Stimulated activated naive CD4-positive, alpha-beta T cell (primary cell): ENCODE measurements around the gene ADAMTS9.
"Not testable (repeated sequence)": the region's sequence is repeated elsewhere in the genome, so short reads cannot be mapped to it uniquely, and the experiment has no call there.

Source experiments
- DNase-seq, 6 experiments: peaks; one replicate each; lab custom pipeline; 2025; lab: John Stamatoyannopoulos, UW

ADAMTS9 gene

DNA sequence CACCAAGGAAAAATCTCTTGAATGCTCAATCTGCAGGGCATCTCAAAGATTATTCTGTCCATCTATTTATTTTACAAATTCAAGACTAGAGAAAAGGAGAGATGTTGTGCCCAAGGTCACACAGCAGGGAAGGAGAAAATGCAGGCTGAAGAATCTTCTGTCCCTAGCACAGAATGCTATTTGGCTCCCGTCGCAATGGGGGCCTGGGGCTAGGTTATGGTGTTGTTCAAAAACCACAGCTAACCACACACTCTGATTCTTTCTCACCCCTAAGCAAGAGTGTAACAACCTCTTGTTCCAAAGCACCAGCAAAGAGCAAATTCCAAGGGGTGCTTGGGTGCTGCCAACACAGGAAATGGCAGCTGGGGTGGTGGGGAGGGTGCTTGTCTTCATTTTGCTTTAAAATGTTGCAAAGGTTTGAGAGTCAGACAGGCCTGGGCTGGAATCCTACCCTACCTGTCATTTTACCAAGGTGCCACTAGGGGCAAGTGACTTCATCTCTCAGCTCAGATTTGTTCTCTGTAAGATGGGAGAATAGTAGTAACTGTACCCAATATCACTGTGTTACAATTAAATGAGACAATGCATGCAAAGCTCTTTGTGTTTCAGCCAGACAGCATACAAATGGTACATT lies 112.5 kb downstream of the ADAMTS9 start:
- no peak for DNase-seq

DNA sequence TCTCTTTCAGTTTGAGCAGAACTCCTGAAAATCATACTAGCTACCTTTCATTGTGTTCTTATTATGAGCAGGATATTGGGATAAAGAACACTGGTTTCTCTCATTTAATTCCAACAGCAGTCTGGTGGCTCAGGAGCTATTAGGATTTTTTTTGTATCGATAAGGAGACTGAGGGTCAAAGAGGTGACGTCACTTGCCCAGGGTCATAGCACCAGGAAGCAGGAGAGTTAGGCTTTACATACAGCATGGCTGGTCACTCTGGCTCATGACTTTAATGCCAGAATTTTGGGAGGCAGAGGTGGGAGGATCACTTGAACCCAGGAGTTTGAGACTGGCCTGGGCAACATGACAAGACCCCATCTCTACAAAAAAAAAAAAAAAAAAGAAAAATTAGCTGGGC lies 113.6 kb downstream of the ADAMTS9 start:
- no peak for DNase-seq

- no peak for DNase-seq
Observed at GRCh38 chr3:64571982-64572381, 115.8 kb downstream of the ADAMTS9 start.

DNA sequence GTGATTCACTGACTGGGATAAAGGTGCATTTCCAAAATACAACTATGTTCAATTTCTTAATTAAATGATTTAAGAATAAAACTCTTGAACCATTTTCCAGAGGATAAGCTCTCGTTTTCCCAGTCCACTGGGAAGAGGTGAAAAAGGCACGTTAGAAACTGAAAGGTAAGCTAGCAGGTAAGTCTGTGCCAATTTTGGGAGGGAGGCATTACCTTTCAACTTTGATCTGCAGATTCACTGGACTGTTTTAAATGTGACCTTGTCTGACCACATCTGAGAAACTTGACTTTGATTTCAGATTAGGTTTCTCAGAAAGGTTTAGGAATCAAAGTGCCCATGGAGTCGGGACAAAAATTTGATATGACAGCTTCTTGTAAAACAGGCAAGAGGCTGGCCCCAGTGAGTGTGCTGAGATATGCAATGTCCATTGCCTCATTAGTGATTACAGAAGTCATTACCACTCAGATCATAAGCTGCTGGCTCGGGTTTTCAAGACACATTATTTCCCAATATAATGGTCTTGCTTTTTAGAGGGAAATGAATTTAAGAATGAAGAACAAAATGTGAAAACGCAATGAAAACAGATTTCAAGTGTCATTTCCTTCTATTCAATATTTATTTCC lies 118.8 kb downstream of the ADAMTS9 start:
- DNase-seq: no peak

DNA sequence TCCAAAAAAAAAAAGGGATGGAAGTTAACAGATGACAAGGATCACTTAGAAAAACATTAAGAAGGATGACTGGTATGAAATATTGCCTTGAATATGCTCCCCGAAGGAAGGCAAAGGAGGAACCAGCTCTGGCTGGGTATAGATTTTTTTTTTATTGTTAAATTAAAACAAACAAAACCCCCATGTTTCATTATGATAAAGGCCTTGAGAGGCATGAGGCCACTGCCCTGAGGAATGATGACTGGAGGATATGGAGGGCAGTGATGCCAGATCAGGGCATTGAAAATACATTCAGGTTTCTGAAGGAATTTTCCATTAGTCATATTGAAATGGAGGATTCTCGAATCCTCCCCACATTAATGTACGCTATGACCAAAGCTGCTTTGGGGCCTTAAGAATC lies 120.9 kb downstream of the ADAMTS9 start:
- no peak for DNase-seq

DNA sequence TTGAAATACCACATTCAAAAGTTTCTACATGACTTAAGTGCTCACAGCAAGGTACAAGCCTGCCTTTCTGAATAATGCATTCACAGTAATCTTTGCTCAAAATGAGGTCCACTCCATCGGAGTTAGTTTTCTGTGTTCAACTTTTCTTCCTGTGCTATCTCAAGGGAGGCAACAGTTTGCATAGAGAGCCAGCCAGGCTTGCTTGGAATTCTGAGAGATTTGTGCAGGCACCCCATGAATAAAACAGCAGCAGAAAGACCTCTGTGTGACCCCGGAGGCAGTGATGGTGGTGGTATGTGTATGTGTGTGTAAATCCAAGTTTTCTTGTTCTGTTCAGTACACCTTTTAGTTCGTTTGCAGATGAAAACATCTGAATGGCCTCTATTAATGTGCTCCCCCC lies 124.0 kb downstream of the ADAMTS9 start:
- no peak for DNase-seq

GRCh38 chr3:64561868-64562267 lies 125.9 kb downstream of the ADAMTS9 start:
- DNase-seq: no peak

DNA sequence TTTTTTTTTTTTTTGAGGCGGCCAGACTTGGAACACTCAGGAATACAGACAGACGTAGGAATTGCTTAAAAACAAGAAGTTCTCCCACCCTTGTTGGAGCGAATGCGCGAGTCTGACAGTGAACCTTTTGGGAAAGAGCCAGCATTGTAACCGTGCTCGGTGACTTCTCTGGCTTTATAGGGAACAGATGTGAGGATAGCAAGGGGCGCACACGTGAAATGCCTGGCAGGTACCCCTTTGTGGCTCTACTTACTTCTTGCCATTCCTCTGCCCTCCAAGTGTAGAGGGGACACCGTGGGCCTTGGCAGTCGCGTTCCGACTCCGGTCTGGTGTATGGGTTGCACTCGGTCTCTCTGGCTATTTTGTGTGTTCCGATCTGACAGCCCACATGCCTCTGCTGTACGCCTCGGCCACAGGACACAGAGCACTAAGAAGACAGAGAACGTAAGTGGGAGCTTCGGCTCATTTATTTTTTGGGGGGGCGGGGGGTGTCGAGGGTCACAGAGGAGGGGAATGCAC lies 126.4 kb downstream of the ADAMTS9 start:
- DNase-seq: no peak

DNA sequence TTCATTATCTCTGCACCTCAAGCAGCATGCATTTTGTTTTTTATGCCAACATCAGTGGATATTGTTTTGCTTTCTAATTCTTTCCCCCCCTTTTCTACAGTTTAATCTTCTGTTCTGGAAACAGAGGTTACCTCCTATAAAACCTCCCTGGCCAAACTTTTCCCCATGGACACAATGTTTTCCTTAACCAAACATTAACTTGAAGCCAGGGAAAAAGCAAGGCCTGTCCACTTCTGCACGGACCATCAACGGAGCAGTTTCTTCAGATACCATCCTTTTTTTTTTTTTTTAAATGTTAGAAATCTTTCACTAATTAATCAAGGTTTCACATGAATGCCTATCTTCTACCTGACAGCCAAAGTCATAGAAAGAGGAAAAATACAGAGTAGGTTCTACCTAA lies 127.0 kb downstream of the ADAMTS9 start:
- DNase-seq: no peak

DNA sequence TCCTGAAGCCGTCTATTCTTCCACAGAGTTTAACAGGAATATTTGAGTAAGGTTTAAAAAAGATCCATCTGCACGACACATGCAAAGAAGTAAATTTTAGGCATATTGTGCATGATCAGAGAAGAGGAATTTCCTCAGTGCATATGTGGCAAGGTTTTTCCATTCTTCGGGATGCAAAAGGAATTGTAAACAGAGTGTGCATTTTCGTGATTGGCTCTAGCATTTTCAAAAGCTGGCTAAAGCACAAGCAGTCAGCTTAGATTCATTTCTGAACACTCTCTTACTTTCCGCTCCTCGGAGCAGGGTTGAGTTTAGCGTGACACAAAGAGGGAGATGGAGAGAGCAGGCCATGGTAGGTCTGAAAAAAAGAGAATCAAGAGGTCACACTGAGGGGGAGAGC lies 128.2 kb downstream of the ADAMTS9 start:
- DNase-seq: no peak

- DNase-seq: no peak
Observed at GRCh38 chr3:64556046-64556445, 131.8 kb downstream of the ADAMTS9 start.

- DNase-seq: no peak
Observed at GRCh38 chr3:64555351-64555750, 132.4 kb downstream of the ADAMTS9 start.

DNA sequence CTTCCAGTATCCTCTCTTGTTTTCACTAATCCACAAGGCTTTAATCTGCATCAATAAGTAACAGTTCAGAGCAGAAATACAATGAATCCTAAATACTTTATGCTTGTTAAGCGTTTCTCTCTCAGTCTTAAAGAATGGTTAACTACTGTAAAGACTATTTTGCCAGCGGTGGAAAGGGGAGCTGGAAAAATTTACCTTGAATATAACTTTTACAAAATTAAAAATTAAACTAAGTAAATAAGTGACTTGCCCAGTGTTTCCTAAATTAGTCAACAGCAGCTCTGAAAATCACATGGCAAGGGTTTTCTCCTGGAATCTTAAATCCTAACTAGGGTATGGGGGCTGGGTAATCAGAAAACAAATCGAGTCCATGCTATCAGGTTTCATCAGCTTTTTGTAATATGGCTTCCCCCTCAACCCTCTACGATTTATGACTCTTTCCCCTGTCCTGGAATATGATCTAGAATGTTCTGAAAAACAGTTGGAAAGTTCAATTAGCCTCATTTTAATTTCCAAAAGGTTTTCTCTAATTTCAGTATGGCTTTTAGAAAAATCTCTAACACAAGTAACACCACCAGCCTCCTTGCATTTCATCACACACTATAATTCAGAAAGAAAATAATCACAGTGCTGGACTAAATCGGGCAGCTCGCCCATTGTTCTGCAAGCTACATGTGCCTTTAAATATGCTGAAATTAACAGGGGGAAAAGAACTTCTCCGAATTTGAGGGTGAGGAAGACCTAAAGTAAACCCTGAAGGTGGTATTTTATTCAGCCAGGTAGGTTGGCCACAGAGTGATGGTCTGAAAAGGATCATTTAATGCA lies 133.5 kb downstream of the ADAMTS9 start:
- DNase-seq: no peak

GRCh38 chr3:64552966-64553365 lies 134.8 kb downstream of the ADAMTS9 start:
- no peak for DNase-seq

DNA sequence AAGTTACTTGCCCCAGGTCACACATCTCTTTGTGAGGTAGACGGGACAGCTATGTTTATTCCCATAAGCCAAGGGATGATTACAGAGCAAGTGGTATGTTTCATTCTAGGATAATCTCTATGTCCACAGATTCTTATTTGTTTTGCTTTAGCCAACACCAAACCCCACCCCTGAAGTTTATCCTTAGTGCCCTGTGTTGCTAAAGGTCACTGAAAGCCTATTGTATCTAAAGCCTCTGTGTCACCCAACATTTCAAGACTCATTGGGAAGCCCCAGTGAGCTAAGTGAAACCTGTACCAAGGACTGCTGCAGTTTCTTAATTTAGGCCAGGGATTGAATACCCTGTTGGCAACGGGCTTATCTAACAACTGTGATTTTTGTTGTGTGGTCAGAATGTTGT lies 135.6 kb downstream of the ADAMTS9 start:
- no peak for DNase-seq

GRCh38 chr3:64551697-64552096 lies 136.1 kb downstream of the ADAMTS9 start:
- no peak for DNase-seq

DNA sequence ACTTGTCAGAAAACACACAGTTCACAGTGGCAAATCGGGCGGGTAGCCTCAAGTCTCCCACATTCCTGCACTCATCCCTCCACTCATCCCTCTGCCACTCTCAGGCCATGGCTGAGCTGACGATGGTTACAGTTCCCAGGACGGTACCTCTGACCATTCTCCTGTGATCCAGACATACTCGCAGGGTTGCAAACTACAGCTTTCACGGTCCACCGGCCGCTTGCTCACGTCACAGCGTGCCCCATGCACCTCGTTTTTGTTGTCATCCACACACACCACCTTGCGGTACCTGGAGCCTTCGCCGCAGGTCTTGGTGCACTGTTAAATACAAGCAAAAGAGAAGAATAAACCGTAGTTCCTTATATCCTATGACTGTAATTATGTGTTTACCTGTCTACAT lies 137.1 kb downstream of the ADAMTS9 start:
- DNase-seq: no peak

DNA sequence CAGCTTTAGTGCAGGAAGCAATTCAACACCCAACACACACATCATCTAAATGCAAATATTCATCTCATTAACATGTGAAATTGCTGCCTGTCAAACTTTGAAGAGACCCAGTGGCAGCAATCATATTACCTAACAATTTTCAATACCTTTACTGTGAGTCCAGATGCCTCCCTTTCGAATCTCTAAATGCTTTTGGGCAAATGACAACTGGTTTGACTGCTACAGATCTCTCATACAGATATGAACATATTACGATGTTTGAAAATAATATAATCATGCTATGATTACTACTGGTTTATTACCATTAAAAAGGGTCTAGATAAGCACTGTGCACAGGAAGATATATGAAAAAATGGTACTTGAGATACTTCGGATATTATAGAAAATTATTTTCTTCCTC lies 137.9 kb downstream of the ADAMTS9 start:
- no peak for DNase-seq

GRCh38 chr3:64548200-64548889 lies 139.5 kb downstream of the ADAMTS9 start:
- no peak for DNase-seq

GRCh38 chr3:64546856-64547255 lies 140.9 kb downstream of the ADAMTS9 start:
- DNase-seq: no peak

DNA sequence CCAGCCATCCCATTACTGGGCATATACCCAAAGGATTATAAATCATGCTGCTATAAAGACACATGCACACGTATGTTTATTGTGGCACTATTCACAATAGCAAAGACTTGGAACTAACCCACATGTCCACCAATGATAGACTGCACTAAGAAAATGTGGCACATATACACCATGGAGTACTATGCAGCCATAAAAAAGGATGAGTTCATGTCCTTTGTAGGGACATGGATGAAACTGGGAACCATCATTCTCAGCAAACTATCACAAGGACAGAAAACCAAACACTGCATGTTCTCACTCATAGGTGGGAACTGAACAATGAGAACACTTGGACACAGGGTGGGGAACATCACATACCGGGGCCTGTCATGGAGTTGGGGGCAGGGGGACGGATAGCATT lies 142.6 kb downstream of the ADAMTS9 start:
- not testable (repeated sequence) for DNase-seq

- DNase-seq: no peak
Observed at GRCh38 chr3:64541803-64542202, 146.0 kb downstream of the ADAMTS9 start.
